ENCODE data around the gene PROK2. TPM values are rescaled to one million over a fixed set of nuclear protein-coding genes. Genes with fewer than 3 reads are reported as not detected.

The PROK2 gene
- total RNA-seq, 3 donors from 2014 or later, result 0.46 TPM; not detected in 2

GRCh38 chr3:71800023-71800422, 15.1 kb upstream of the PROK2 start:
- no peaks in the 10 kb centered on the region for H3K36me3 ChIP-seq (ENCODE audit: low read depth)
- H3K9me3 ChIP-seq, result no peaks in the 10 kb centered on the region
- ATAC-seq, result no peak
- no peak for TF ChIP-seq CTCF (IDR thresholded peaks at IDR 0.05)
- H3K4me3 ChIP-seq, result no peak overlapping the region
- intact Hi-C loops (cut with DNase I, micrococcal nuclease), result no loop called here
- H3K4me1 ChIP-seq (ENCODE audit: low read depth), result no peaks in the 10 kb centered on the region
- no peak for DNase-seq

GRCh38 chr3:71797455-71797854, 12.5 kb upstream of the PROK2 start:
- no peak for ATAC-seq
- Histone ChIP-seq H3K36me3 (ENCODE audit: low read depth) (no peaks in the 10 kb centered on the region), H3K4me3 (no peak overlapping the region), H3K9me3 (no peaks in the 10 kb centered on the region), H3K4me1 (ENCODE audit: low read depth) (no peaks in the 10 kb centered on the region)
- intact Hi-C loops (cut with DNase I, micrococcal nuclease), result no loop called here
- no peak for DNase-seq
- TF ChIP-seq CTCF (IDR thresholded peaks at IDR 0.05), result no peak

GRCh38 chr3:71796290-71796689, 11.3 kb upstream of the PROK2 start:
- Histone ChIP-seq H3K4me3 (no peak overlapping the region), H3K36me3 (ENCODE audit: low read depth) (no peaks in the 10 kb centered on the region), H3K4me1 (ENCODE audit: low read depth) (no peaks in the 10 kb centered on the region), H3K9me3 (no peaks in the 10 kb centered on the region)
- TF ChIP-seq CTCF (IDR thresholded peaks at IDR 0.05), result no peak
- intact Hi-C loops (cut with DNase I, micrococcal nuclease), result no loop called here
- no peak for DNase-seq
- no peak for ATAC-seq

- Histone ChIP-seq H3K4me3 (no peak overlapping the region), H3K4me1 (ENCODE audit: low read depth) (no peaks in the 10 kb centered on the region), H3K9me3 (no peaks in the 10 kb centered on the region), H3K36me3 (ENCODE audit: low read depth) (no peaks in the 10 kb centered on the region)
- intact Hi-C loops (cut with DNase I, micrococcal nuclease), result no loop called here
- DNase-seq (no peak), ATAC-seq (no peak)
- no peak for TF ChIP-seq CTCF (IDR thresholded peaks at IDR 0.05)
These were observed 6.7 kb upstream of the PROK2 start for GRCh38 chr3:71791634-71792033.

GRCh38 chr3:71789922-71790321, 5.0 kb upstream of the PROK2 start:
- ATAC-seq (no peak), DNase-seq (no peak)
- TF ChIP-seq CTCF (IDR thresholded peaks at IDR 0.05), result no peak
- Histone ChIP-seq H3K9me3 (no peaks in the 10 kb centered on the region), H3K4me3 (no peak overlapping the region), H3K4me1 (ENCODE audit: low read depth) (peaks cover under 1% of the 10 kb centered on the region), H3K36me3 (ENCODE audit: low read depth) (no peaks in the 10 kb centered on the region)
- intact Hi-C loops (cut with DNase I, micrococcal nuclease), result no loop called here

- intact Hi-C loops (cut with DNase I, micrococcal nuclease), result no loop called here
- H3K9me3 ChIP-seq, result no peaks in the 10 kb centered on the region
- peaks cover 8% of the 10 kb centered on the region for H3K4me1 ChIP-seq (ENCODE audit: low read depth)
- no peak for ATAC-seq
- no peak overlapping the region for H3K4me3 ChIP-seq
- TF ChIP-seq CTCF (IDR thresholded peaks at IDR 0.05), result no peak
- H3K36me3 ChIP-seq (ENCODE audit: low read depth), result no peaks in the 10 kb centered on the region
- DNase-seq, result no peak
These were observed 3.0 kb upstream of the PROK2 start for GRCh38 chr3:71787851-71788405.
